Choroid plexus epithelial cell (primary cell): Measurements from ENCODE around the gene LMTK3.
A peak's percentile ranks its signal among the peaks of the same experiment; 100 is the strongest.
"Not testable (repeated sequence)": the region's sequence is repeated elsewhere in the genome, so short reads cannot be mapped to it uniquely, and the experiment has no call there.

Source experiments
- DNase-seq: peaks from one replicate; pipeline ENCODE4 v3.0.0-alpha.2; 2010; ENCODE audit warnings: low read depth
- H3K4me3 ChIP-seq: 2 replicates; pipeline ENCODE4 v1.5.1; 2011; ENCODE audit warnings: low read depth, mild to moderate bottlenecking, control low read depth, low read length, moderate library complexity
- TF ChIP-seq, protein P1 (sequence below): conservative IDR thresholded peaks from 2 replicates; pipeline ENCODE4 v1.5.1; 2011; ENCODE audit warnings: low read depth, mild to moderate bottlenecking, control low read depth, inconsistent platforms, low read length, moderate library complexity

The LMTK3 gene

DNA sequence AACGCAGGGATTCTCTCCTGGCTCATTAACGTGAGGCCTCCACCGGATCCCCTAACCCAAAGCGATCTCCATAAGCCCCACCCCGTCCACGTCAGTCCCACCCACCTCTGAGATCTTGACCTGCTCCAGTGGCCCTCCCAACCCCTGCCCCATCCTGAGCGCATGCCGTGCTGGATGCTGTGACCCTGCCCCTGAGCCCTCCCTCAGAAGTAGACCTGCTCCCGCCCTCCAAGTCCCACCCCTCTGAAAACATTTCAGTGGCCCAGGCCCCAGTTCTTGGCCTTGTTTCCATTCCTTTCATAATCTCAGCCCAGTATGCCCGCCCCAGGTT lies 19.9 kb downstream of the LMTK3 start:
- TF ChIP-seq, protein P1, sequence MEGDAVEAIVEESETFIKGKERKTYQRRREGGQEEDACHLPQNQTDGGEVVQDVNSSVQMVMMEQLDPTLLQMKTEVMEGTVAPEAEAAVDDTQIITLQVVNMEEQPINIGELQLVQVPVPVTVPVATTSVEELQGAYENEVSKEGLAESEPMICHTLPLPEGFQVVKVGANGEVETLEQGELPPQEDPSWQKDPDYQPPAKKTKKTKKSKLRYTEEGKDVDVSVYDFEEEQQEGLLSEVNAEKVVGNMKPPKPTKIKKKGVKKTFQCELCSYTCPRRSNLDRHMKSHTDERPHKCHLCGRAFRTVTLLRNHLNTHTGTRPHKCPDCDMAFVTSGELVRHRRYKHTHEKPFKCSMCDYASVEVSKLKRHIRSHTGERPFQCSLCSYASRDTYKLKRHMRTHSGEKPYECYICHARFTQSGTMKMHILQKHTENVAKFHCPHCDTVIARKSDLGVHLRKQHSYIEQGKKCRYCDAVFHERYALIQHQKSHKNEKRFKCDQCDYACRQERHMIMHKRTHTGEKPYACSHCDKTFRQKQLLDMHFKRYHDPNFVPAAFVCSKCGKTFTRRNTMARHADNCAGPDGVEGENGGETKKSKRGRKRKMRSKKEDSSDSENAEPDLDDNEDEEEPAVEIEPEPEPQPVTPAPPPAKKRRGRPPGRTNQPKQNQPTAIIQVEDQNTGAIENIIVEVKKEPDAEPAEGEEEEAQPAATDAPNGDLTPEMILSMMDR: no peak
- DNase-seq: no peak
- H3K4me3 ChIP-seq: no peak overlapping the region

DNA sequence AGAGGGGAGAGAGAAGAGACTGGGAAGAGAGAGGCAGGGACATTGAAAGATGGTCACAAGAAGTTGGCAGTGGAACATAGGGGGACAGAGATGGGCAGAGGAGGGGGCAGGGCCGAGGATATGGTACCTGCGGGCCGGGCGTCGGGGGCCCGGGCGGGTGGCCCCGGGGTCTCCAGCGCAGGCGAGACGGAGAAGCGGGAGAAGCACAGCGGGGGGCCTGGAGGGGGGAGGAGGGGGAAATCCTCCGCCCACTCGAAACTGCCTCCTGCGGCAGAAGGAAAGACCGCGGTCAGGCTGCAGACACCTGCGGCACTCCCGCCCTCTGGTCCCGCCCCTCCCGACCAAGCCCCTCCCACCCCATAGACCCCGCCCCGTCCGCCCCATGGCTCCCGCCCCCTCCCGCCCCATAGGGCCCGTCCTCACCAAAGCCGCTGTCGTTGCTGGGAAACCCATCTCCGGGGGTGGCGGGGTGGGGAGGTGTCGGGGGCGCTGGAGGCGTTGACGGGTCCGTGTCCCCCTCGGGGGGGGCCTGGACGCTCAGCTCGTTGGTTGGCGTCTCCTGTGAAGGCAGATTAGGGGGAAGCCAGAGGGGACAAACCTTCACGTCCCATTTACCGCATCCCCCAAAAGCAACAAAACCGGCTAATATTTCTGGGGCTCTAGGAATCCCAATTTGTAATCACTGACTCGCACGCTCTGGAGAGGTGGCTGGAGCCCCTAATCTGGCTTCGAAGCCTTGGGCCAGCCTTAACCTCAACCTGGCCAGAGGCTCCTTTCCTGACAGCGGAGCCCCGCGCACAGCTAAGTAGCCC lies 20.4 kb downstream of the LMTK3 start:
- H3K4me3 ChIP-seq: no peak overlapping the region
- TF ChIP-seq, protein P1: no peak
- peak; percentile 41 for DNase-seq

DNA sequence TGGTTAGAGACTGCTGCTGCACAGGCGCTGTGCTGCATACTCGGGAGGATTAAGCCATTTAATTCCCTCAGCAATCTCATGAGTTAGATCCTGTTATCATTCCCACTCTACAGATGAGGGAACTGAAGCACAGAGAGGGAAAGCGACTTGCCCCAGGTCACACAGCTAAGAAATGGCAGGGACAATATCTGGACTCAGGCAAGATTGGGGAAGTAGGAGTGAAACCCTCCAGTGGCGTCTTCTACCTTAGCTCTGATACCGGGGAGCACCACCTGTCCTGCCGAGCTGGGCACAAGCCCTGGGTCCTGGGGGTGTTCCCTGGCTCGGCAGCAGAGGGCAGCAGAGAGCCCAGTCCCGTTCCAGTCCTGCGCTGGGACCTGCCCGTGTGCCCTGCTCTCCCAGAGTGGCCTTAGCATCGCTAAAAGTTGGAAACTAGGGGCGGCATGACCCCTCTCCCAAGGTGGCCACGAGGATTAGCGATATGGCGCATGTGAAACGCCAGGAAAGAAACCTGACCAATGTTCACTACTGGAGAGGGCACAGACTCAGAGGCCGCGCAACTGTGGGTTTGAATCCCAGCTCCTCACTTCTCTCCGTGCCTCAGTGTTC lies 21.9 kb downstream of the LMTK3 start:
- no peak overlapping the region for H3K4me3 ChIP-seq
- TF ChIP-seq, protein P1: peak; percentile 97
- peak; percentile 58 for DNase-seq

DNA sequence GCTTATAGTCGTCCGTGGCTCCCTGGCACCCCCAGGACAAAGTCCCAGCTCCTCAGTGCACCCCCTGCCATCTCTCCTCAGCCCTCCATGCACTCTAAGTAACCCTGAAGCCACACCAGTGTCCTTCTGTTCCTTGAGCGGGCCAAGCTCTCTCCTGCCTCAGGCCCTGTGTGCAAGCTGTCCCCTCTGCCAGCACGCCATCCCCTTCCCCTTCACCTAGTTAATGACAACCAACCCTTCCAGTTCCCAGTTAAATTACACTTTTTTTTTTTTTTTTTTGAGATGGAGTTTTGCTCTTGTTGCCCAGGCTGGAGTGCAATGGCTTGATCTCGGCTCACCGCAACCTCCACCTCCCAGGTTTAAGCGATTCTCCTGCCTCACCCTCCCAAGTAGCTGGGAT lies 23.2 kb downstream of the LMTK3 start:
- H3K4me3 ChIP-seq, DNase-seq: not testable (repeated sequence)

DNA sequence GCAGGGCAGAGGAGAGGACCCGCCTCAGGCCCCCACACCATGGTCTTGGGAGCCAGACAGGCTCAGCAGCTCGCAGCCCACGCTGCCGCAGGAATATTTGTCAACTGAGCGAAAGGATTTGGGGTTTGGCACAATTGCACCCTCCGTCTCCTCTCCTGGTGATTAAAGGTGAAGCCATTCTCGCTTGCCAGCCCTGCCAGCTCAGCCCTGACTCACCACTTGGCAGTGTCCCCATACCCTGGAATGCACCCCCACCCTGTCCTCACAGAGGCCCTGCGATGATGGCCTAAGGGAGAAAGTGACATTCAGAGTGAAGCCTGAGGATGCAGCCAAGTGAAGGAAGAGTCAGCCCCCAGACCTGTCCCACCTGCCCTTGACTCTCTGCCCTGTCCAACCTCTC lies 23.7 kb downstream of the LMTK3 start:
- H3K4me3 ChIP-seq: no peak overlapping the region
- DNase-seq: no peak
- TF ChIP-seq, protein P1: no peak

DNA sequence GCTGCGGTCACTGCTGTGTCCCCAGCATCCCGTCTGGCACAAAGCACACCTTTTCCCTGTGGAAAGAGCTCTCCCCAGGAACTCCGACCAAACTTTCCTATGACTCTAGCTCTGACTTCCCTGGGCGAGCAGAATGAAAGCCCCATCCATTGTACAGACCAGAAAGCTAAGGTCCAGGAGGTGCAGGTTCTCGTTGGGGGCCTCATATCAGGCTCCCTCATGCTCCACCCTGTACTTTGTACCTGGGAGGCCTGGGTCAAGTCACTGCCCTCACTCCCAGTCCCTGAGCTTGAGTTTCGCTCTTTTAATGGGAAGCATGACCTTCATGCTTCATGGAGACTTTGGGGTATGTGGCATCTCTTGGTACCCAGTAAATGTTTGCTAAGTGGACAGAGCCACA lies 24.1 kb downstream of the LMTK3 start:
- TF ChIP-seq, protein P1: no peak
- no peak overlapping the region for H3K4me3 ChIP-seq
- DNase-seq: no peak

DNA sequence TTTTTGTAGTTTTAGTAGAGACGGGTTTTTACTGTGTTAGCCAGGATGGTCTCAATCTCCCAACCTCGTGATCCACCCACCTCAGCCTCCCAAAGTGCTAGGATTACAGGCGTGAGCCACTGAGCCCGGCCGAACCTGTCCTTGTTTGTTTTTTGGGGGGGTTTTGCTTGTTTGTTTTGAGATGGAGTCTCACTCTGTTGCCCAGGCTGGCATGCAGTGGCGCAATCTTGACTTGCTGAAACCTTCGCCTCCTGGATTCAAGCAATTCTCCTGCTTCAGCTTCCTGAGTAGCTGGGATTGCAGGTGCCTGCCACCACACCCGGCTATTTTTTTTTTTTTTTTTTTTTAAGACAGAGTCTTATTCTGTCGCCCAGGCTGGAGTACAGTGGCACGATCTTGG lies 24.9 kb downstream of the LMTK3 start:
- not testable (repeated sequence) for H3K4me3 ChIP-seq, DNase-seq

DNA sequence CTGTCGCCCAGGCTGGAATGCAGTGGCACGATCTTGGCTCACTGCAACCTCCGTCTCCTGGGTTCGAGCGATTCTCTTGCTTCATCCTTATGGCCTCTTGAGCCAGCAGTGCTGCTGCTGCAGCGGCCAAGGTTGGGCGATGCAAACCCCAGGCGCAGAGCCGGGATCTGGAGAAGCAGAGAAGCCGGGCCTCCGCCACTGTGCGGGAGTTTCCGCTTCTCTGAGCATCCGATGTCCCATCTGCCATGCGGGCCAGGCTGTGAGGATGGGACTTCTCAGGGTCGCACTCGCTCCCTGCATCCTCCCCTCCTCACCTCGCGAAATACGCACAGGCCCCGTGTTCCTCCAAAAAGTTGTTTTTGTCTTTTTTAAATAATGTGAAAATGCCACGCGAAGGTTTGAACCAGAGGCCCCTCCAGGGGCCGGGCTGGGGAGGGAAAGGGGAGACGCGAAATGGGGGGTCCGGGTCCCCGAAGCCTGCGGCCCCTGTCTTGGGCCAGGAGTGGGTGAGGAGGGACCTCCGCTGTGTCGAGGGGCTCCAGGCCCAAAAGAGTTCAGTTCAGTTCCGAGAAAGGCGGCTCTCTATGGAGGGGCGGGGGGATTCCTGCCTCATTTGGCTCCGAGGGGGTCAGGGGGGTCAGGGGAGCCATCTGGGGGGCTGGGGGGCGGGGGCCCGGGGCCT lies 26.6 kb downstream of the LMTK3 start:
- TF ChIP-seq, protein P1: no peak
- no peak for DNase-seq
- no peak overlapping the region for H3K4me3 ChIP-seq
